ENCODE measurements around the gene CUEDC2.
"Not testable (repeated sequence)": the region's sequence is repeated elsewhere in the genome, so short reads cannot be mapped to it uniquely, and the experiment has no call there.

Gene CUEDC2

GRCh38 chr10:102454662-102455487 lies 22.5 kb upstream of the CUEDC2 start:
- DNase-seq: not testable (repeated sequence)

GRCh38 chr10:102453502-102453901 lies 21.1 kb upstream of the CUEDC2 start:
- DNase-seq: no peak

- DNase-seq: peak in 1 of 2 donors; percentile 33
Observed at GRCh38 chr10:102452672-102453340, 20.4 kb upstream of the CUEDC2 start.

GRCh38 chr10:102451105-102451969 lies 19.0 kb upstream of the CUEDC2 start, which contains the start of gene C10orf95:
Gene C10orf95, minus strand, starts transcription at chr10:102451543. Its CDS starts 450 bp downstream, at chr10:102451093.
- DNase-seq: no peak

GRCh38 chr10:102450374-102451104 lies 18.2 kb upstream of the CUEDC2 start:
- peak; percentile 57 to 73 for DNase-seq

- no peak for DNase-seq
Observed at GRCh38 chr10:102450124-102450373, 17.7 kb upstream of the CUEDC2 start.

GRCh38 chr10:102449321-102450123 lies 17.1 kb upstream of the CUEDC2 start:
- peak in 1 of 2 donors; percentile 42 for DNase-seq

GRCh38 chr10:102444851-102445250 lies 12.5 kb upstream of the CUEDC2 start:
- DNase-seq: no peak

- no peak for DNase-seq
Observed at GRCh38 chr10:102438374-102438773, 6.0 kb upstream of the CUEDC2 start.

- DNase-seq: no peak
Observed at GRCh38 chr10:102437515-102437914, 5.1 kb upstream of the CUEDC2 start.

GRCh38 chr10:102436312-102436711 lies 3.9 kb upstream of the CUEDC2 start:
- DNase-seq: no peak

- no peak for DNase-seq
Observed at GRCh38 chr10:102435529-102436233, 3.3 kb upstream of the CUEDC2 start.

GRCh38 chr10:102435133-102435497 lies 2.7 kb upstream of the CUEDC2 start:
- no peak for DNase-seq

GRCh38 chr10:102434394-102435132 lies 2.2 kb upstream of the CUEDC2 start:
- DNase-seq: no peak

- no peak for DNase-seq
Observed at GRCh38 chr10:102433619-102434046, 1.3 kb upstream of the CUEDC2 start.

- no peak for DNase-seq
Observed at GRCh38 chr10:102431452-102432124, 786 bp downstream of the CUEDC2 start.

- no peak for DNase-seq
Observed at GRCh38 chr10:102429468-102429867, 2.9 kb downstream of the CUEDC2 start.

GRCh38 chr10:102426803-102427287 lies 5.5 kb downstream of the CUEDC2 start:
- DNase-seq: no peak

GRCh38 chr10:102425444-102425843 lies 6.9 kb downstream of the CUEDC2 start:
- no peak for DNase-seq

GRCh38 chr10:102424916-102425315 lies 7.5 kb downstream of the CUEDC2 start:
- DNase-seq: no peak
